NOMO-1 treated with dmso at 0.1 percent for 144 hours (cell line): Measurements from ENCODE around the gene HRCT1.
A peak's percentile ranks its signal among the peaks of the same experiment; 100 is the strongest.

Experiments used
- DNase-seq: peaks from one replicate; lab custom pipeline; 2025; ENCODE audit not compliant: unreplicated experiment; lab: John Stamatoyannopoulos, UW

Gene HRCT1

DNA sequence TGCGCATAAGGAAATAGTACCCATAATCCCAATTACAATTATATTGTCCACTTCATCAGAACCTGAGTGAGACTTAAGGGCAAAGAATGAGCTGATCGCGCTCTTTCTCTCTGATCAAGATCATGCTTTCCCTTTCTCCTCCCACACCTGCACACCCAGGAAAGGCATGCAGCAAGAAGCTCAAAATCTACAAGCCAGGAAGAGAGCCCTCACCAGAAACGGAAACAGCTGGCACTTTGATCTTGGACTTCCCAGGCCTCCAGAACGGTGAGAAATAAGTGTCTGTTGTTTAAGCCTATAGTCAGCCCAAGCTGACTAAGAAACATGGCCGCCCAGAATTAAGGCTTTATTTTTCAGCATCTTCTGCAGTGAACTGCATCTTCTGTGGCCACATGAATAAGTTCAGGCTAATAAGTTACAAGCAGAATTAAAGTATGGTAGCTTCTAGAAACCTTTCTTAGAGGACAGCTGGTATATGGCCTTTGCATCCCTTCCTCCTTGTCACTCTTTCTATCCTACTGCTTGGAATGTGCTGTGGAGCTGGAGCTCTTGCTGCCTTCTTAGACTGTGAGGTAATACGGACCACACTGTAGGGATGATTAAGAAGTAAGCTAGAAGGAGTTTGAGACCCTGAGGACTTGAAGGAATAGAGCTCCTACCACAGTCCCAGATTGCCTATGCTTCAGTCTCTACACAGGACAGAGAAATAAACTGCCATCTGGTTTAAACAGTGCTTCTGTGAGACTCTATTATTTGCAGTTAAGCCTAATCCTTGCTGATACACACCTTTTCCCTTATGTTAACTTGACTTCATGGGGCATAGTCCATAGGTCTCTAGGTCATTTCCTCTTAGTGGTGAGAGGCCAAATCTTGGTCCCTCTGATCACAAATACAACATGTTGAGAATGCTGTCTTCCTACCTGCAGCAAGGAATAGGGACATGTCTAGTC lies 34.7 kb downstream of the HRCT1 start:
- no peak for DNase-seq

DNA sequence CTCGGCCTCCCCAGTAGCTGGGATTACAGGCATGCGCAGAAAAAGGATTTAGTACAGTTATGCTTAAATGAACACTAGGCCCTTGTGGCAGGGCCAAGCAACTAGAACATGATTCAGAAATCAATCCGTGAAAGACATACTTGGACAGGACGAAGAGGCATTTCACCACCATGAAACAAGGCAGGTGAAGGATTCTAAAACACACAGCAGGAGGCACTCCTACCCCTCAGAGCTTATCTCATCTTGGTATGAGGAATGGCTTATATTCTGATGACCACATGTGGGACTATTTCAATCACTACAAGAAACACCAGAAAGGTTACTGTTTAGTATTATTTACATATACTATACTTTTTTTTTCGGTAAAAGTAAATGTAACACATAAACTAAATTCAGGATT lies 36.3 kb downstream of the HRCT1 start:
- no peak for DNase-seq

DNA sequence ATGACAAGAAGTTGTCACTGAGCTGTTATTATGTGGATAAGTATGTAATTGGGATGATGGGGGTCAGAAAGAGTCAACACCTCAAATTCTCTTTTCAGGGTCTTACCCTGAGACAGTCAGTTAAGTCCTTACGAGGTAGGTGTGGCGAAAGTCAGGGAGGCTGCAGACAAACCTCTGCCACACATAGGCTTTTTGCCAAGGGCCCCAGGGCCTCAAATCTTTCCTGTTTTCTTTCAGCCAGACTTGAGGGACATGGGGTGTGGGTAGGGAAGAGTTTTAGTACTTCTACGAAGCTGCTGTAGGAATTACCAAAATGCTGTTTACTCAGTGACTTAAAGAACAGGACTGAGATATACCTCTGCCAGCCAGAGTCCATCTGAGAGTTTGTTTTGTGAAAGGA lies 38.2 kb downstream of the HRCT1 start:
- DNase-seq = no peak

DNA sequence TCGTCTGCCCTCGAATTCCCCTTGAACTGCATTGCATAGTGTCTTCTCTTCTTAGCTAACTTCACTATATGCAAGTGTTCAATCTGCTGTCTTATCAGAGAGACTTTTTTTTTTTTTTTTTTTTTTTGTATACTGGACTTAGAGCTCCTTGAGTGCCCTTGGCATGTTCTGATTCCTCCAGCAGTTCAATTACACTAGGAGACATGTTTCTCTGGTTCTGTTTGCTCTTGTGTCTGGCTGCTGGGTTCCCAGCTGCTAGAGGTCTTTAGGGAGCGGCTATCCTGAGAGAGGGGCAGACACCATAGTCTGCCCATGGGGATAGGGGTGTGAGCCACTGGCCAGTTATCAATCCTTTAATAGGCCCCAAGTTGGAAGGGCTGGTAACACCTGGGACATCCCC lies 38.8 kb downstream of the HRCT1 start:
- DNase-seq = no peak

DNA sequence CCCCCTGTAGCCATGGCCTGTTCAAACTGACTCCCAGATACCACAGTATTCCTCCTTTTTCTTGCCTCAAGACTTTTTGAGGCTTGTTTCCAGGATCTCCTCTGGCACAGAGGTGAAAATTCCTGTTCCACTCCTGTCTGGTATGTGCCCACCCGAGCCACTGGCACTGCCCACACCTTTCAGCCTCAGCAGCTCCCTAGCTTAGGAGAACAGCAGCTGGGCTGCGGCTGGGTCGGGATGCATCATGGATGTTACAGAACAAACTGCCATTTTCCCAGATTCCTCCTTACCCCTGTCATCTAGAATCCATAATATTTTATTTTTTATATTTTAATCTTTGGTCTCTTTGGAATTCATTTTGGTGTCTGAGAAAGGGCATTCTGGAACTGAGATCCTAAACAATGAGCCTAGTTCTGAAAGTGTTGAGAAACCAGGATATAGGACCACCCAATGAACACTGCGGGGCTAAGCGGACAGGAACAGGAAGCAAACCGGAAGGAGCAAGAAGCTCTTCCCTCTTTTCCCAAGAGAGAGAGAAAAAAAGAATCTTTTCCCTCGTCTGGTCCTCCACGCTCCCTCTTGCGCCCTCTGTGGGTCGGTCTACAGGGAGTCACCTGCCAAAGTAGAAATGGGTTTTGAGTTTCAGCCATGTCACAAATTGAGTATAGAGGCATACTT lies 39.5 kb downstream of the HRCT1 start:
- peak; percentile 52 for DNase-seq

DNA sequence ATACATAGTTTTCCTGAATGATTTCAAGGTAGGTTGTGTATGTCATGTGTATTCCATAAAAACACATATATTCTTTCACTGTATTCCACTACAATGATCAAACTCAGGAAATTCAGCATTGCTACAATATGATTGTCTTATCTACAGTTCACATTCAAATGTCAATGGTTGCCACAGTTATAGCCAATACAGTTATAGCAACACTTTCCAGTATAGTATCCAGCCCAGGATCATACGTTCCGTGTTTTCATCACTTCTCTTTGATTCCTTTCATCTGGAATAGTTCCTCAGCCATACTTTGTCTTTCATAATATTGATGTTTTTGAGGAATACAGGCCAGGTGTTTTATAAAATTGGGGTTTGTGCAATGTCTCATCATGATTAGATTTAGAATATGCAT lies 42.4 kb downstream of the HRCT1 start:
- no peak for DNase-seq

DNA sequence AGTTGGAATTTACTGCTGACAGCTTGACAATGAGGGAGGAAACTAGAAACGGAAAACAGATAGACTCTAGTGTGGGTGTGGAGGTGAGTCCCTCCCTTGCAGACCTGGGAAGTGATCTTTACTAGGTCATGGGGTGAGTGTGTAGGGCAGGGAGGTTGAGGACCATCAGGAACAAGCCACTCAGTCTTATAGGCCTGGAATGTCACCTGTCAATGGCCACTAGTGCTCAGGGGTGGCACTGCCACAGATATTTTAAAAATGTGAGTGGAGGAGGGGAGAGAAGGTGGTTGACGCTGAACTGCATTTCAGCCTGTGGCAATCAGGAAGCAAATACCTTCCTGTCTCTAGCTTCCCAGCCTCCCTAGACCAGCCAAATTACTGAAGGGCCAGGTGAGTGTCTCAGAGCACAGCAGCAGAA lies 42.9 kb downstream of the HRCT1 start:
- DNase-seq = no peak

DNA sequence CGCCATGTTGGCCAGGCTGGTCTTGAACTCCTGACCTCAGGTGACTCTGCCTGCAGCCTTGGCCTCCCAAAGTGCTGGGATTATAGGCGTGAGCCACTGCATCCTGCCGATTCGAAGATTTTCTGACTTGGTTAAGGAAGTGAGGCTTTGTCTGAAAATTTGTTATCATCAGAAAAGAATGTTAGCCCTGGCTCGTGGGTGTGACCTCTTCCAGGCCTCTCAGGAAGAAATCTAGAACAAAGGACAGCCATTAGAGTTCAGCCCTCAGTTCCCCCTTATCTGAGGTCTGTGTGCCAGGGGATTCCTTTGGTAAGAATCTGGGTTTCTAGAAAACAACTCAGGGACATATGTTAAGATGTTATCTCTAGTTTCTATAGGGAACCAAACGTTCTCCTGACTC lies 45.7 kb downstream of the HRCT1 start:
- no peak for DNase-seq

DNA sequence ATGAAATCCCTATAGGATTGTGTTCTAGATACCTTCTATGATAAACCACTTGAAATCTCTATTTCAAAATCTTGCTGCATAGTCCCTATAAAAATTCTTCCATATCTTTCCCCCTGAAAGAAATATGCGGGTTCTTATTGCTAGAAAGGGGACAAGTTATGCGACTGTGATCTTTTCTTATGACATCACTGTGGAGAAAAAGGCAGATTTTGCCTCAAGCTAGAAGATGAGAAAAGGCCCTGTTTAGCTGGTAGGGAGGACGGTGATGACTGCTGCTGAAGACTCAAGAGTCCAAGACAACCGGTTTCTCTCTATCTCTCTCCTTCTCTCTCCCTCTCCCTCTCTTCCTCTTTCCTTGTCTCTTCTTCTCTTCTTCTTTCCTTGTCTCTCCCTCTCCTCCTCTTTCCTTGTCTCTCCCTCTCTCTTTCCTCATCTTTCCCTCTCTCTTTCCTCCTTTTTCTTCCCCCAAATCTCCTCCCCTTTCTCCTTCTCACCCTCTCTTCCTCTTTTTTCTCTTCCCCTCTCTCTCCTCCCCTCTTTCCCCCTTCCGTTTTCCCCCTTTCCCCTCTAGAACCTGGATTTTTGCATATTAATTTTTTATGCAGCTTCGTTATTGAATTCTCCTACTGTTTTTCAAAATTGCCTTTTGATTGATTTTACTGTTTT lies 46.7 kb downstream of the HRCT1 start:
- no peak for DNase-seq

DNA sequence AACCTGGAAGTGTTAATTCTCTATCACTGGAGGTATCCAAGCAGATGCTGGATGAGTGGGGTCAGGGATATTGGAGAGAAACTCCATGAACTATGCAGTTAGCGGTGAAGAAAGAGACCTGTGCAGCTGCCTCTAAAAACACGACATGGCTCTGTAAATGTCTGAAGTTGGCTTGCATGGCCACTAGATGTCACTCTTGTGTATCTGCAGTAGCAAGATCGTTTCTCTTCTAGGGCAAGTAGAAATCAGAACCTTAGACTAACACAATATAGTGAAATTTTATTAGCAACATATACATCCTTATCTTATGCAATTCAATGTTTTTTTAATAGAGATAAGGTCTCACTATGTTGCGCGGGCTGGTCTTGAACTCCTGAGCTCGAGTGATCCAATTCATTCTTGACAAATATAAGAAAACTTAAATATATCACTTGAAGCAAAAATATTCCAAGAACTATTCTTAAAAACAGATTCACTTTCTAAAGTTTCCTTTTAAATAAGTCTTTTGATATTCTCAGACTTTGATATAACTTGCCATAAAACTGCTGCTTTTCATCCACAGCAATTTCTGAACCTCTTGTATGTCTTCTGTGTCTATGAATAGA lies 49.0 kb downstream of the HRCT1 start:
- DNase-seq = peak; percentile 59

DNA sequence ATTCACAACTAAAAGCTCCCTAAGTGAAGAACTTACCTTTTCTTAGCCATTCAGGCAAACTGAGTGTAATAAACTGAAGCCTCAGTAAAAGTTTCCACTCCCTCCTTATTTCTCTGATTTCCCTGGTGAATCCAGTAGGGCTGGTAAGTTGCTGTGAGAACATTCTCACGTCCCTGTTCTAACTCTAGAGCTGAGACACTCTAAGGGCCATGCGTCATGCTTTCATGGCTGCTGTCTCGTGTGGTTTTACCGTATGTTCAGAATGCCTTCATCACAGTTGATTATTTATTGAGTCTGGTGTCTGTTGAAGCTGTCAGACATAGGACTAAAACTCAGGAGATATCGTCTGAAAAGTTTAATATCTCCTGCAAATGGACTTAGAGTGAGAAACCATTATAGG lies 50.6 kb downstream of the HRCT1 start:
- no peak for DNase-seq
